KMS-11 (cell line): ENCODE measurements around the gene LCAT.

Source experiments
- H2AFZ ChIP-seq: fragments of 200-600 bp; sonication (generic); 2 replicates; pipeline ENCODE4 v1.6.1; 2016; ENCODE audit warnings: antibody characterized with exemption, mixed run types, low read depth
- H3K27ac ChIP-seq: fragments of 200-600 bp; sonication (generic); 2 replicates; pipeline ENCODE4 v1.6.1; 2016; ENCODE audit warnings: mild to moderate bottlenecking, mixed run types
- H3K27me3 ChIP-seq: fragments of 200-600 bp; sonication (generic); 2 replicates; pipeline ENCODE4 v1.6.1; 2017; ENCODE audit warnings: mild to moderate bottlenecking, low read depth, mixed run types, moderate library complexity; ENCODE audit not compliant: insufficient read depth
- H3K36me3 ChIP-seq: fragments of 200-600 bp; sonication (generic); 2 replicates; pipeline ENCODE4 v1.6.1; 2017; ENCODE audit warnings: mild to moderate bottlenecking, mixed run types; ENCODE audit not compliant: insufficient read depth
- H3K4me1 ChIP-seq: fragments of 200-600 bp; sonication (generic); 2 replicates; pipeline ENCODE4 v1.6.1; 2016; ENCODE audit warnings: mild to moderate bottlenecking, low read depth, mixed run types; ENCODE audit not compliant: poor library complexity, severe bottlenecking
- H3K4me2 ChIP-seq: fragments of 200-600 bp; sonication (generic); 2 replicates; pipeline ENCODE4 v1.7.0; 2016; ENCODE audit warnings: mild to moderate bottlenecking, mixed run types
- H3K4me3 ChIP-seq: fragments of 200-600 bp; sonication (generic); IDR thresholded peaks from 2 replicates; pipeline ENCODE4 v1.6.1; 2017; ENCODE audit warnings: low read depth, low read length, mixed read lengths; ENCODE audit not compliant: insufficient read depth
- H3K79me2 ChIP-seq: fragments of 200-600 bp; sonication (generic); 2 replicates; pipeline ENCODE4 v1.6.1; 2016; ENCODE audit warnings: low read depth, mixed run types; ENCODE audit not compliant: insufficient read depth
- H3K9ac ChIP-seq: fragments of 200-600 bp; sonication (generic); 2 replicates; pipeline ENCODE4 v1.6.1; 2016; ENCODE audit warnings: mild to moderate bottlenecking, mixed run types
- H4K20me1 ChIP-seq: fragments of 200-600 bp; sonication (generic); 2 replicates; pipeline ENCODE4 v1.6.1; 2016; ENCODE audit warnings: mild to moderate bottlenecking, mixed run types; ENCODE audit not compliant: insufficient read depth
- TF ChIP-seq, protein P1 (sequence below): fragments of 200-600 bp; sonication (generic); conservative IDR thresholded peaks from 2 replicates; pipeline ENCODE4 v1.6.1; 2017; ENCODE audit warnings: low read depth, mild to moderate bottlenecking, antibody characterized with exemption, low read length, moderate library complexity, mixed read lengths

The LCAT gene

GRCh38 chr16:67910158-67910557 is 33.8 kb downstream of the LCAT start:
- TF ChIP-seq, protein P1, sequence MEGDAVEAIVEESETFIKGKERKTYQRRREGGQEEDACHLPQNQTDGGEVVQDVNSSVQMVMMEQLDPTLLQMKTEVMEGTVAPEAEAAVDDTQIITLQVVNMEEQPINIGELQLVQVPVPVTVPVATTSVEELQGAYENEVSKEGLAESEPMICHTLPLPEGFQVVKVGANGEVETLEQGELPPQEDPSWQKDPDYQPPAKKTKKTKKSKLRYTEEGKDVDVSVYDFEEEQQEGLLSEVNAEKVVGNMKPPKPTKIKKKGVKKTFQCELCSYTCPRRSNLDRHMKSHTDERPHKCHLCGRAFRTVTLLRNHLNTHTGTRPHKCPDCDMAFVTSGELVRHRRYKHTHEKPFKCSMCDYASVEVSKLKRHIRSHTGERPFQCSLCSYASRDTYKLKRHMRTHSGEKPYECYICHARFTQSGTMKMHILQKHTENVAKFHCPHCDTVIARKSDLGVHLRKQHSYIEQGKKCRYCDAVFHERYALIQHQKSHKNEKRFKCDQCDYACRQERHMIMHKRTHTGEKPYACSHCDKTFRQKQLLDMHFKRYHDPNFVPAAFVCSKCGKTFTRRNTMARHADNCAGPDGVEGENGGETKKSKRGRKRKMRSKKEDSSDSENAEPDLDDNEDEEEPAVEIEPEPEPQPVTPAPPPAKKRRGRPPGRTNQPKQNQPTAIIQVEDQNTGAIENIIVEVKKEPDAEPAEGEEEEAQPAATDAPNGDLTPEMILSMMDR: no peak
- no peak overlapping the region for H3K9ac ChIP-seq
- H3K4me1 ChIP-seq: peaks cover 12% of the 10 kb centered on the region
- peak overlapping the region; percentile 3; the same call in 1 of the 2 replicates for H3K4me2 ChIP-seq
- no peaks in the 10 kb centered on the region for H3K36me3 ChIP-seq
- H3K4me3 ChIP-seq: no peak overlapping the region
- peak overlapping the region; percentile 27; the same call in 1 of the 2 replicates for H3K27ac ChIP-seq
- no peaks in the 10 kb centered on the region for H3K27me3 ChIP-seq
- H4K20me1 ChIP-seq: no peaks in the 10 kb centered on the region
- 0 out of 2 replicates have a peak, but pooled peaks cover 6% of the 10 kb centered on the region for H3K79me2 ChIP-seq
- H2AFZ ChIP-seq: no peak overlapping the region

- H2AFZ ChIP-seq: no peak overlapping the region
- no peak overlapping the region for H3K9ac ChIP-seq
Measured at GRCh38 chr16:67909056-67909742, 34.7 kb downstream of the LCAT start.

DNA sequence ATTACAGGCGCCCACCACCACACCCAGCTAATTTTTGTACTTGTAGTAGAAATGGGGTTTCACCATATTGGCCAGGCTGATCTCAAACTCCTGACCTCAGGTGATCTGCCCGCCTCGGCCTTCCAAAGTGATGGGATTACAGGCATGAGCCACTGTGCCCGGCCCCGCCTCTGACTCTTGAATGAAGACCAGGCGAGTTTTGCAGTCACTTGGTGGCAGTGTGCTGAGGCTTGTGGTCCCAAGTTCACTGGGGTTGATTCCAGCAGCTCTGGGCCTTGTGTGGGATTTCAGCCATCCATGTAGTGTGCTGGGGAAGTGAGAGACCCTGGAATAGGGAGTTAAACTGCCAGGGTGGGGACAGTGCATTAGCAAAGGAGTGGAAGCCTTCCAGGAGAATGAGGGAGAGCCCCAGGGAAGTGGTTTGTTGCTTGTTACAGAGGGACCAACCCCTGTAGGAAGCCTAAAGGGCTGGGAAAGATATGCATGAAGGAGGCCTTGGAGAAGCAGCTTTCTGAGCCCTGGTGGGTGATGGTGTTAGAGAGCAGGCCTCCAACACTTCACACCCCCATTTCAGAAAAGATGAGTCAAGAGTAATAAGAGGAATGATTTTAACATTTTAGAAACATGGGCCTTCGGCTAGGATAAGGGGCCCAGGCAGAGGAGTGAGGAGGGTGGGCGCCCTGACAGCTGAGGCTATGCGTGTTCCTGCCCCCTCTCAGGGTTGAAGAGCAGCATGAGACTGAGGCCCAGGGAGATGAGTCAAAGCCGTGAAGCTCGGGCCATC is 36.3 kb downstream of the LCAT start:
- Histone ChIP-seq H3K27me3 (no peaks in the 10 kb centered on the region), H4K20me1 (no peaks in the 10 kb centered on the region), H3K4me3 (no peak overlapping the region), H2AFZ (no peak overlapping the region), H3K79me2 (no peaks in the 10 kb centered on the region), H3K4me2 (no peak overlapping the region), H3K27ac (no peak overlapping the region), H3K36me3 (no peaks in the 10 kb centered on the region), H3K4me1 (peaks cover 12% of the 10 kb centered on the region), H3K9ac (no peak overlapping the region)
- TF ChIP-seq, protein P1: no peak

More at GRCh38 chr16:67909056-67909742, 34.7 kb downstream of the LCAT start:
- Histone ChIP-seq H3K79me2 (no peaks in the 10 kb centered on the region), H3K36me3 (no peaks in the 10 kb centered on the region), H3K4me1 (peaks cover 12% of the 10 kb centered on the region), H3K27ac (peak overlapping the region; percentile 27; the same call in 1 of the 2 replicates), H3K4me2 (no peak overlapping the region; the same call in 1 of the 2 replicates), H3K27me3 (no peaks in the 10 kb centered on the region), H4K20me1 (no peaks in the 10 kb centered on the region), H3K4me3 (no peak overlapping the region)
- TF ChIP-seq, protein P1: no peak

DNA sequence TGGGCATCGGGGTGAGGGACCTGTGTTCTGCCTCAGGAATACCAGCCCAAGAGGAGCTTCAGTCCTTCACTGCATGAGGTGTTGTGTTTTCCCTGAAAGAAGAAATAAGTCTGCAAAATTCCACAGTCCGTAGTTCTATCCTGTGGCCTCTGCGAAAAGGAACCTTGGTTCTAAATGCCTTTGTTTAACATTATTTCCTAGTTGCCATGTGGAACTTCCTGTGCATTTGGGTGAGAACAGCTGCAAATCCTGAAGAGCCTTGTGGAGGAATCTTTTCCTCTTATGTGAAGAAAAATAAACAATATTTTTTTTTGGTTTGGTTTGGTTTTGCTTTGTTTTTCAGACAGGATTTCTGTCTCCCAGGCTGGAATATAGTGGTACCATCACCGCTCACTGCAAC is 41.1 kb downstream of the LCAT start:
- no peaks in the 10 kb centered on the region for H4K20me1 ChIP-seq
- TF ChIP-seq, protein P1: no peak
- H2AFZ ChIP-seq: no peak overlapping the region
- no peaks in the 10 kb centered on the region for H3K27me3 ChIP-seq
- no peak overlapping the region for H3K9ac ChIP-seq
- H3K4me3 ChIP-seq: no peak overlapping the region
- no peak overlapping the region for H3K4me2 ChIP-seq
- no peaks in the 10 kb centered on the region for H3K36me3 ChIP-seq
- 0 out of 2 replicates have a peak, but pooled peaks cover 9% of the 10 kb centered on the region for H3K79me2 ChIP-seq
- H3K4me1 ChIP-seq: peaks cover 5% of the 10 kb centered on the region
- no peak overlapping the region for H3K27ac ChIP-seq
